Left ventricle myocardium superior (tissue), 1 donor: ENCODE measurements around the gene KPNA2. TPM values are rescaled to one million over a fixed set of nuclear protein-coding genes. Genes with fewer than 3 reads are reported as not detected.
"Not testable (repeated sequence)": the region's sequence is repeated elsewhere in the genome, so short reads cannot be mapped to it uniquely, and the experiment has no call there.

ENCODE experiments used
- ATAC-seq: fragments of 200-7000 bp; cut with Tn5 transposase; one replicate; pipeline ENCODE4 v1.9.1; 2020; ENCODE audit warnings: mild to moderate bottlenecking, moderate library complexity
- DNase-seq: peaks from one replicate; pipeline ENCODE4 v3.0.0-alpha.2; 2020
- intact Hi-C: fragments of 100-400 bp; cut with micrococcal nuclease; formaldehyde crosslinking; loops from one replicate; pipeline ENCODE4 v1.11.0; 2022
- long read RNA-seq: library from polyadenylated mRNA; unstranded; transcript quantifications from one replicate; pipeline ENCODE4 v2.0.0, GENCODE V29; 2021
- total RNA-seq: library from RNA; stranded (reverse); fragmentation: NEBNext Ultra II Directional; extraction: Animal tissue kit (Norgen Biotek cat#: 25700); gene quantifications from one replicate; pipeline ENCODE4 v1.2.1, GENCODE V29; 2021
- donor health status: DM: no; HTN: yes; CAD: no; lungs with severe emphysema.

KPNA2 gene
- 21.3 TPM for total RNA-seq
- long read RNA-seq, transcript KPNA2-201 (11 exons, 2,181 nt): major isoform, 28 of 30 reads
- long read RNA-seq, partial matches to known transcripts: 2 of 30 reads
- long read RNA-seq, other reads (novel, unspliced or antisense): 0 of 30 reads

DNA sequence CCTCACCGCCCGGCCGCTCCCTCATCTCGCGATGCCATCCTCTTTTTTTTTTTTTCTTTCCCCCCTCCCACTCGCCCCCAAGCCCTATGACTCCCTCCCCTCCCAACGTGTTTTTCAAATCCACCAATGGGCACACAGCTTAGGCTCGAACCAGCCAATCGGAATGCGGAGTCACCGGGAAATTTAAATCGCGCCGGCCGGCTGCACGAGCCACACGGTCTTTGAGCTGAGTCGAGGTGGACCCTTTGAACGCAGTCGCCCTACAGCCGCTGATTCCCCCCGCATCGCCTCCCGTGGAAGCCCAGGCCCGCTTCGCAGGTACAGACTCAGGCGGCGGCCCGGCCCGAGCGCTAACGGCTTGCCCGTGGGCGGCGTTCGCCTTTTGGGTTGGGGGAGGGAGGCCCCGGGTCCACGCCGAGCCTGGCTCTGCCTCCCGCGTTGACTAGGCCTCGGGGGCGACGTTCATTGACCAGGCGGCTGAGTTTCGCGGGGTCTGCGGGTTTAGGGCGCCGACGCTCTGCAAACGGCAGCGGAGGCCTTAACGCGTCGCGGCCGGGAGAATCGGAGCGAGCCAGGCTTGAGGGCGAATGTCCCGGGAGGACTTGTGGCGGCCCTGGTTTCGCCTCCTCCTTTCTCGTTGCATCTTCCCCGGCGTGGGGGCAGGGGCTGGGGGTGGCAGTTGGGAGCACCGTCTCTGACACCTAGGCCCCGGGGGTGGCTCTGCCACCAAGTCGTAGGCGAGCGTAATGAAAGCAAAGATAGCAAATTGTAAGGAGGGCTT lies at the start of gene KPNA2:
KPNA2 (plus strand) TSS at position 213 of the 781 bp plus-strand sequence. CDS start 1,398 bp downstream, outside the sequence.
- ATAC-seq (peak; percentile 96), DNase-seq (peak; percentile 93)
- intact Hi-C loops: no loop called here

DNA sequence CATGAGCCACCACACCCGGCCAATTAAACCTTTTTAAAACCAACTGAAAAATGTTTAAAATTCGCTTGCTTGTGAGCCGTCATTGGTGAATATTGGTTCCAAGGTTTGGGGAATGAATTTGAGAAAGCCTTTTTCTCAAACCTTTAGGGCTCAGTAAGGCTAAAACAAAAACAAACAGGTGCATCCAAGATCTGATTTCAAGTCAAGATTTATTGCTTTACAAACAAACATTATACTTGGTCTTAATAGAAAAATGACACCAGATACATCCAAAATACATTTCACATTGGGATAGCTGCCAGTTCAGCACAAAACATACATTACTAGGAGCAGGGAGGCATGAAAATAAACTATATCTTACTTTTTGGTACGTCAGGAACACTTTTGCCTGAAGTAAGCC lies 44.6 kb upstream of the KPNA2 start:
- DNase-seq: no peak

DNA sequence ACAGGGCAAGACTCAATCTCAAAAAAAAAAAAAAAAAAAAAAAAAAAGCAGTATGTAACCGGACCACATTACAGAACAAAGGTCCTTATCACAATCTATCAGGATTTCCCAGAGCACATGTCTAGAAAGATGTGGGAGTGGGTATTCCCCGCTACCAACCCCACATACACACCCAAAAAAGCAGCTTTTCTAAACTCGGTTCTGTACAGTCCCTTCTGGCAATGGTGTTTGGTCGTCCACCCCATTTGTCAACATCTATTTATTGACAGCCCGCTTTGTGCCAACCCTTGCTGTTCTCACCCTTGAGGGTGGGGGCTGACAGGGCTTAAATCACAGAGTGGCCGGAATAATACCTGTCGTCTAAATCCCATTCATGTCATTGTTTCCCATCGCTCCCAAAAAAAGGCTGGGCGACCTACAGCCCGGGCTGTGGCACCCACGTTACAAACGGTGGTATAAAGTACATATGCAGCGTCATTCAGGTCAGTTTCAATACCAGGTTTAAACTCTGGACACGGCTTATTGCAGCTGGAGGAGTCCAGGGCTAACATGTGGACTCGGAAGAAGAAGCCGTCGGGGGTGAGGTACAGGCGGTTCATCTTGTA lies 42.9 kb upstream of the KPNA2 start:
- peak; percentile 31 for DNase-seq
- ATAC-seq: no peak
- intact Hi-C loops: no loop called here

More for the DNA sequence above, 44.6 kb upstream of the KPNA2 start:
- intact Hi-C loops: no loop called here
- no peak for ATAC-seq

DNA sequence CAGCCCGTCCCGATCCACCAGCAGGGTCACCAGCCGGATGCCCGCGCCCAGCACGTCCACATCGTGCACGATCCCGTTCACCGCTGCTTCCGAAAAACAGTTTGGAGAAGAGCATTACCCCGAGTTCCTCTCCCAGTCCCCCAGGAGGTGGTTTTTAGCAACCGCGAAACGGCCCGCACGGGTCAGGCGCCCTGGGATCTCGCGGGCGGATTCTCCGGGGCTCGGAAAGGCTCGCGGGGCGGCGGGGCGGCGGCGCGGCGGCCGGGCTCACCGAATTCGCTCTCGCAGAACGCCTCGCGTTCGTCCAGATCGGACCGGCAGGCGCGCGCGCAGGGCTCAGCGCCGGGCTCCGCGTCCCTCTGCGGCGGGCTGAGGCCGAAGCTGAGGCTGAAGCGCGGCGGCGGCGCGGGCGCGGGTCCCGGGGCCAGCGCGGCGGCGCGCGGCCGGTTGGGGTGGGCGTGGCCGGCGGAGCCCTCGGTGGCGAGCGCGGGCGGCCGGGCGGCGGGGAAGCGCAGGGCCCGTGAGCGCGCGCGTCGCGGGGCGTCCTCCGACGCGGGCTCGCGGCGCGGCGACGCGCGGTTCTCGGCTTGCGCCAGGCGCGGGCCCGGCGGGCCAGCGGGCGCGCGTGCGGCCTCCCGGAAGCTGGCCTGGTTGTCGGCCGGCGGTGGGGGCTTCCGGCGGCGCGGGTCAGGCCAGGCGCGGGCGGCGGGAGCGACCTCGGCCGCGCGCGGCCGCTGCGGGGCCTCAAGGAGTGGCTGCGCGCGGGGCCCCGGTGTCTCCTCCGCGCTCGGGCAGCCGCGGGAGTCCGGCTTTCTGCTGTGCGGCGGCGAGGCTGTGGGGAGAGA lies 42.2 kb upstream of the KPNA2 start:
- intact Hi-C loops: no loop called here
- DNase-seq (peak; percentile 94), ATAC-seq (peak; percentile 81)

DNA sequence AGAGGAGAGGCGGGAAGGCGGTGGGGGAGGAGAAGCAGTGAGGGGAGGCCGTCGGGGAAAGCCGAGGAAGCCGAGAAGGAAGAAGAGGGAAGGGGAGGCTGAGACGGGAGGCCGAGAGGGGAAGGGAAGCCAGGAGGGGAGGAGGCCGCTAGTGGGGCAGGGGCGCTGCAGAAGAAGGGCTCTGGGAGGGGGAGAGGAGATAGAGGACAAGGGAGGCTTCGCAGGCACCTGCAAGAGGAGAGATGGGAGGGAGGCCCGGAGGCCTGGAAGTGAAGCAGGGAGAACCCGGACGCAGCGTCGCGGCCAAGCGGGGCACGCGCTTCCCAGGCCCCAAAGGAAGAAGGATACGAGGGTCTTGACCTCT lies 41.6 kb upstream of the KPNA2 start:
- intact Hi-C loops: no loop called here
- DNase-seq (peak; percentile 54), ATAC-seq (peak; percentile 3)

DNA sequence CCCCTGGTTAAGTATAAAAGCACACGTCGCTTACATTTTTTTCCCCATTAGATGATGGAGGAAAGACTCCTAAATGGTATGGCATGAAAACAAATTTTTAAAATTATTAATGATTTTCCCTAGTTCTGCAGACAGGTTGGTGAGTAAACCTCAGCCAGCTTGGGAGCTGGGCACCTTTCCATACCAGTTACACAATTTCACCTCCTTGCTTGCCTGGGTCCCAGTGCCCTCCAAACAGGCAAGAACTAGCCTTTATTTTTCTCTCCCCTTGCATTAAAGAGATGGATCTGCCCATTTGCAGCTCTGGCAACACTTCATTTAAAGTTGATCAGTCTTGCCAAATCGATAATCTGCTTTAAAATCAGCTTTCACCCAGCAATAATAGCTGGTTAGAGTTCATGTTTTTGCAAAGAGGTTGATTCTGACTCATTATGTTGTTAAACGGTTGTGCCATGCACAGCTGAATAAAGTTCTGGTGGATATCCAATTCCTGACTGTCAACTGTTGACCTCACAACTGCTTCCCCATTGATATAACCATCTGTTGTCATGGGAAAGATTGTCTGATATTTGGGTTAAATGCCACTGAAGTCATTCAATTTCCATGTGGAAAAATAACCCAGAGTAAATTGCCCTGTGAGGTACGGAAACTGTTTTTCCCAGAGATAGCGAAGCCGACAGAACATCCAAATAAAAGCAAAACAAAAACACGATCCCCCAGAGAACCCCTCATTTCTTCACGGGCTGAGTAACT lies 40.5 kb upstream of the KPNA2 start:
- DNase-seq: no peak
- intact Hi-C loops: no loop called here

DNA sequence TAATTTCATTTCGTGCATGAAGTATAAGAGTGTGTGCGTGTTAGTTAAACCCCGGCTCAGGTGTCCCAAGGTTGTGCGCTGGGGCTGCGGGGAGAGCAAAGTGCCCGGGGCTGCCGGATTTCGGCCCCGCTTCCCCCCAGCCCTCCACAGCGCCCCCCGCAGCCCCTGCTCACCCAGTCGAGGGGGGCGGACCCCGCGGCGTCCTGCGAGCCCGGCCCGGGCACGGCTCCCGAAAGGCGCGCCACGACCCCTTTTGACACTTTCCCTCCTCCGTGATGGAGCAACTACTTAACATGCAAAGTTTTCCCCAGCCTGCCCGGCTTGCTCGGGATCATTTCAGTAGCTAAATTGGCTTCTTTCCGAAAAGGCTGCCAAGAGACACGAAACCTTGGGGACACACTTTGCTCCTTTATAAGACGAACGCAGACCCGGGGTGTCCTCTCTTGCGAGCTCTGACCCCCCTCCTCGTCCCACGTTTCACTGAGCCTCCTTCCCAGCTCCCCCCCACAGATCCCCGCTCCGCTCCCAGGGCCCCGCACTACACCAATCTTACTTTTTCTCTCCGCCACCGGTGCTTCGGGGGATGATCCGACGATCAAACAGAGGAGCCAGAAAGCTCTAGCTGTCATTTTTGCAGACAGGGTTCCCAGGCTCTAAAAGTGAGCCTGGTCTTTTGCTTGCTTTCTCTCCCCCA lies 39.8 kb upstream of the KPNA2 start:
- ATAC-seq (peak; percentile 15), DNase-seq (peak; percentile 70)
- intact Hi-C loops: no loop called here

More for the DNA sequence above, 40.5 kb upstream of the KPNA2 start:
- ATAC-seq: peak; percentile 15

DNA sequence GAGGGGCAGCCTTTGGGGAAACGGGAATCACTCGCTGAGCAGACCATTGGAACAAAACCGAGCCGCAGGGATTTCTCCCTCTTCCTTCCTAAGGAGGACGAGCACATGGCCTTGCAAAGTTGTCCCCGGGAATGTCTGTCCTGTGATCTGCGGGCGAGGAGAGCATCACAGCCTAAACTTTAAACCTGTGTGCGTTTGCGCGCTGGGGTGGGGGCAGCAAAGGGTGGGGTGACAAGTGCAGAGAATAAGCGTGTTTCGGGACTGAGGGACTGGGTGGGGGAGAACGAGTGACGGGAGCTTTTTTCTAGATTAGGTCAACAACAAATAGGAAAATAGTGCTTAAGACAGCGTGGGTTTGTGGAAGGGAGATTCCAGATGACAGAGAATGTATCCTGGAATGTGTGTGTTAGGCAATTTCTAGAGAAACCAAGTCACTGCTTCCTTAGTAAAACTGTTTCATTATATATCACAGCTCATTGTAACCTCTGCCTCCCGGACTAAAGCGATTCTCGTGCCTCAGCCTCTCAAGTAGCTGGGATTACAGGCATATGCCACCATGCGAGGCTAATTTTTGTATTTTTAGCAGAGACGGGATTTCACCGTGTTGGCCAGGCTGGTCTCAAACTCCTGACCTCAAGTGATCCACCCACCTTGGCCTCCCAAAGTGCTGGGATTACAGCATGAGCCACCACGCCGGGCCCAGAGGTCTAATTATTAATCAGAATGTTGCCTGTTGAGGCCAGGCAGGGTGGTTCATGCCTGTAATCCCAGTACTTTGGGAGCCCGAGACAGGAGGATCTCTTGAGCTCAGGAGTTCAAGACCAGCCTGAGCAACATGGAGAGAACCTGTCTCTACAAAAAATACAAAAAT lies 39.0 kb upstream of the KPNA2 start, which contains the start of gene C17orf58:
C17orf58 (minus strand) TSS at position 169 of the 871 bp plus-strand sequence. CDS start 271 bp downstream, outside the sequence.
- intact Hi-C loops: not testable (repeated sequence)
- ATAC-seq (peak; percentile 3), DNase-seq (peak; percentile 51)

DNA sequence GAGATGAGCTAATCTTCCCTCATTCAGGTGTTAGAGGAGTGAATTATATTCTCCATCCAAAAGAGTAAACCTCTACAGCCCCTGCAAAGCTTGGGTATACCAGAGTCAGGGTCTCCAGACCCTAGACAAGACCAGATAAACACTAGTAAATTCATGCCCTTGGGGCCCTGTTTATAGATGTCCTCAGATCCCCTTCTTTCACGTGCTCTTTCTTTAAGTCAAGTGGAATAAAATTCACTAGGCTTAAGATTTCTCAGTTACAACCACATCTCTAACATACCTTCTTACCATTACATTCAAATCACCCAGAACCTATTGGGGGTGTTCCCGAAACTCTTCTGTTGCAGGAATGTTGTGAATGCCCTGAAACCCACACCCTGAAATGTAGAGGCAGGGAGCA lies 37.1 kb upstream of the KPNA2 start:
- DNase-seq (no peak), ATAC-seq (no peak)
- intact Hi-C loops: no loop called here

DNA sequence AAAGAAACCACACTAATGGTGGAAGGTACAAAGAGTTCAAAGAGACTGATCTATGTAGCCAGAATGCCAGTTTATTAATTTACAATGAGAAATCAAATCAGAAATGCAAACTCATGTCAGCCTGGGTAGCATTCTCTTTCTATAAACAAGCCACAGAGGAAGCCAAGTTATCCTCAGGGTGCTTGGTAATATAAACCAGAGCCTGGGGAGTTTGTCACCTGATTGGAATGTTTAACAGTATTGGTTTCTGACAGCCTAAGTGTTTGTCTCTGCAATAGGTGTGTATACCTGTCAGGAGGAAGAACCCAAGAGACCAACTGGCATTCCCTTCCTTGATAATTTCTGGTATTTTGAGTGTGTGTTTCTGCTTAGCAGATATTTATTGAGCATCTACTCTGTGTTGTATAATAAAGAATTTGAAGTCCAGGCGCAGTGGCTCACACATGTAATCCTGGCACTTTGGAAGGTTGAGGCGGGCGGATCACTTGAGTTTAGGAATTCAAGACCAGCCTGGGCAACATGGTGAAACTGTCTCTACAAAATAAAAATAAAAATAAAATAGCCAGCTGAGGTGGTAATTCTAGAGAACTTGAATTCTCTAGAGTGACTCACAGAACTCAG lies 36.1 kb upstream of the KPNA2 start:
- intact Hi-C loops: no loop called here
- ATAC-seq (no peak), DNase-seq (no peak)

DNA sequence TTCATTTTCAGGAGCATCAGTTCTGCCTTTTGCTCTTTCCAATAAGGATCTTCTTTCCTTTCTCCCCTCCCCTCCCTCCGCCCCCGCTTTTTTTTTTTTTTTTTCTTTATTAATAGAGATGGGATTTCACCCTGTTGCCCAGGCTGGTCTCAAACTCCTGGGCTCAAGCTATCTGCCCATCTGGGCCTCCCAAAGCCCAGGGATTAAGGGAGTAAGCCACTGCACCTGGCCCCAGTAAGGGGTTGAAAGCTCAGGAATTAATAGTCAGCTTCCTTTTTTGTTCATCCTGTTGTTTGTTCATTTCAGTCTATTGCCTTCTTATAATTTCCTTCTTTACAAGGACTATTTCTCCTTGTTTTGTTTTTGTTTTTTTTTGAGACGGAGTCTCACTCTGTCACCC lies 31.3 kb upstream of the KPNA2 start:
- intact Hi-C loops: no loop called here
- DNase-seq (no peak), ATAC-seq (no peak)

DNA sequence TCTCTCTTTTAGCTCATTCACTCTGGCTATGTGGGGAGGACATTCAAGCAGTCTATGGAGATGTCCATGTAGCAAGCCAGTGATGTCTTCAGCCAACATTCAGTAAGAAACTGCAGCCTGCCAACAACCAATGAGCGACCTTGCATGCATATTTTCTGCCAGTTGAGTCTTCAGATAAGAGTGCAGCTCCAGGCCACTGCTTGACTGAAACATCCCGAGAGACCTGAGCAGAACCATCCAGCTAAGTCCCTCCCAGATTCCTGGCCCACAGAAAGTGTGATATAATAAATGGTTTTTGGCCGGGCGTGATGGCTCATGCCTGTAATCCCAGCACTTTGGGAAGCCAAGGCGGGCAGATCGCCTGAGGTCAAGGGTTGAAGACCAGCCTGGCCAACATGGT lies 28.7 kb upstream of the KPNA2 start:
- DNase-seq (peak; percentile 62), ATAC-seq (peak; percentile 95)
- intact Hi-C loops: no loop called here

DNA sequence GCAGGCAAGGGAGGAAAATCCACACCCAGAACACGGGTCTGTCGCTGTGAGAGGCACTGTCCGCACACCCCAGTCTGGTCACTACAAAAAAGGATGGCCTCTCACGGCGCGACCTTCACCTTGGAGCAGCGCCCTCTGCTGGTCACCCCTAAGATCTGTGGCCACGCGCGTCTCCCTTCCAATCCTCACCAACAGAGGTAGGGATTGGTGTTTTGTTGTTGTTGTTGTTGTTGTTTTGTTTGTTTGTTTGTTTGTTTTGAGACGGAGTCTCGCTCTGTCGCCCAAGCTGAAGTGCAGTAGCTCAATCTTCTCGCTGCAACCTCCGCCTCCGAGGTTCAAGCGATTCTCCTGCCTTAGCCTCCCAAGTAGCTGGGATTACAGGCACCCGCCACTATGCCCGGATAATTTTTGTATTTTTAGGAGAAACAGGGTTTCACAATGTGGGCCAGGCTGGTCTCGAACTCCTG lies 24.3 kb upstream of the KPNA2 start:
- peak; percentile 68 for ATAC-seq
- intact Hi-C loops: no loop called here
- DNase-seq: peak; percentile 68

DNA sequence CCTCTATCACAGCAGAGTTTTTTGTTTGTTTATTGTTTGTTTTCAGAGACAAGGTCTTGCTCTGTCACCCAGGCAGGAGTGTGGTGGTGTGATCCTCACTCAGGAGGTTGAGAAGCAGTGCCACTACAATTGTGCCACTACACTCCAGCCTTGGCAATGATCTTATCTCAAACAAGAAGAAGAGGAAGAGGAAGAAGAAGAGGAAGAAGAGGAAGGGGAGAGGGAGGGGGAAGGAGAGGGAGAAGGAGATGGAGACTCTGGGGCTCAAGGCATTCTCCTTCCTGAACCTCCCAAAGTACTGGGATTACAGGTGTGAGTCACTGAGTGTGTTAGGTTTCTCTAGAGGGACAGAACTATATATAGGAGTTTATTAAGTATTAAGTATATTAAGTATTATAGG lies 22.1 kb upstream of the KPNA2 start:
- no peak for DNase-seq
- no peak for ATAC-seq
- intact Hi-C loops: no loop called here

DNA sequence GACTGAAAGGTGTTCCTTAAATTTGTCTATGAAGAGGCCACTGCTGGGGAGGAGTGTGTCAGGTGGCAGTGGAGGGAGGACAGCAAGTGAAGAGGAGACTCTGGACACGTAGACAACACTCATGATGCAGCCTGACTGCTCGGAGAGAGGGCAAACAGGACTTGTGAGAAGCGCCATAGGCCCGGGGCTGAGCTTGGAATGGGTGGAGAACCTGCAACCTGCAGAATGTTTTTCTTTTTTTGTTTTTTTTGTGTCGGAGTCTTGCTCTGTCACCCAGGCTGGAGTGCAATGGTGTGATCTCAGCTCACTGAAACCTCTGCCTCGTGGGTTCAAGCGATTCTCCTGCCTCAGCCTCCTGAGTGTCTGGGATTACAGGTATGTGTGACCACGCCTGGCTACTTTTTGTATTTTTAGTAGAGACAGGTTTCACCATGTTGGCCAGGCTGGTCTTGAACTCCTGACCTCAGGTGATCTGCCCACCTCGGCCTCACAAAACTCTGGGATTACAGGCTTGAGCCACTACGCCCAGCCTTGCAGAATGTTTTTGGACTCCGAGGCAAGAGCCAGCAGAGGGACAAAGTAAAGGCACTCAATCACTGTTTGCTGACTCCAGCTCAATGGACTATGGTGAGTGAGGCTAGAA lies 20.3 kb upstream of the KPNA2 start:
- intact Hi-C loops: no loop called here
- DNase-seq (no peak), ATAC-seq (no peak)

DNA sequence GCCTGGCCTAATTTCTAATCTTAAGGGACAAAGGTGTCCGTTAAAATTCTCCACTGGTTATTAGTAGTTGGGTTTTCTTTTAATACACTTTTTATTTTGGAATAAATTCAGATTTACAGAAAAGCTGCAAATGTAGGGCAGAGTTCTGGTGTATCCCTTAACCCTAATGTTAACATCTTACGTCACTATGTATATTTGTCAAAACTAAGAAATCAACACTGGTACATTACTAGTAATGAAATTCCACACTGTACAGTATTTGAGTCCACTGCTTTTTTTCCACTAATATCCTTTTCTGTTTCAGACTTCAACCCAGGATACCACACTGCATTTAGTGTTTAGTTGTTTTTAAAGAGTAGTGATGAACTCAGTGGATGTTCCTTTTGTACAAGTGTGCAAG lies 18.7 kb upstream of the KPNA2 start:
- DNase-seq: no peak
- ATAC-seq: no peak
- intact Hi-C loops: no loop called here
